ENCODE data around the gene SCN4A.

SCN4A gene

GRCh38 chr17:63998050-63998720 lies 25.5 kb upstream of the SCN4A start, which contains the start of gene PRR29:
Gene PRR29 (plus strand): TSS chr17:63998351. CDS start chr17:63998365, 14 bp downstream.
- DNase-seq (ENCODE audit: low spot score): peak; percentile 89
- TF ChIP-seq CTCF (IDR thresholded peaks at IDR 0.05; ENCODE audit: extremely low read depth, insufficient read depth, missing control alignments): no peak
- in situ Hi-C loops (cut with MboI; ENCODE audit: low pct_unique_long_range_greater_than_20kb, low sequenced_read_pairs, unreplicated experiment): no loop called here

- in situ Hi-C loops (cut with MboI; ENCODE audit: low pct_unique_long_range_greater_than_20kb, low sequenced_read_pairs, unreplicated experiment): no loop called here
- TF ChIP-seq CTCF (IDR thresholded peaks at IDR 0.05; ENCODE audit: extremely low read depth, insufficient read depth, missing control alignments): no peak
- DNase-seq (ENCODE audit: low spot score): no peak
Measured at GRCh38 chr17:63997341-63998048, 24.8 kb upstream of the SCN4A start.

GRCh38 chr17:63996430-63997182 lies 23.9 kb upstream of the SCN4A start:
- TF ChIP-seq CTCF (IDR thresholded peaks at IDR 0.05; ENCODE audit: extremely low read depth, insufficient read depth, missing control alignments): no peak
- DNase-seq (ENCODE audit: low spot score): no peak
- in situ Hi-C loops (cut with MboI; ENCODE audit: low pct_unique_long_range_greater_than_20kb, low sequenced_read_pairs, unreplicated experiment): no loop called here

- in situ Hi-C loops (cut with MboI; ENCODE audit: low pct_unique_long_range_greater_than_20kb, low sequenced_read_pairs, unreplicated experiment): no loop called here
- no peak for TF ChIP-seq CTCF (IDR thresholded peaks at IDR 0.05; ENCODE audit: extremely low read depth, insufficient read depth, missing control alignments)
- DNase-seq (ENCODE audit: low spot score): no peak
Measured at GRCh38 chr17:63995626-63996025, 22.9 kb upstream of the SCN4A start.

GRCh38 chr17:63993368-63993985 lies 20.8 kb upstream of the SCN4A start:
- in situ Hi-C loops (cut with MboI; ENCODE audit: low pct_unique_long_range_greater_than_20kb, low sequenced_read_pairs, unreplicated experiment): no loop called here
- no peak for TF ChIP-seq CTCF (IDR thresholded peaks at IDR 0.05; ENCODE audit: extremely low read depth, insufficient read depth, missing control alignments)
- no peak for DNase-seq (ENCODE audit: low spot score)

GRCh38 chr17:63991611-63992010 lies 18.9 kb upstream of the SCN4A start:
- TF ChIP-seq CTCF (IDR thresholded peaks at IDR 0.05; ENCODE audit: extremely low read depth, insufficient read depth, missing control alignments): no peak
- in situ Hi-C loops (cut with MboI; ENCODE audit: low pct_unique_long_range_greater_than_20kb, low sequenced_read_pairs, unreplicated experiment): no loop called here
- no peak for DNase-seq (ENCODE audit: low spot score)

All from GM13977 (cell line).